Measurements from ENCODE around the gene MYH7B.

Gene MYH7B

DNA sequence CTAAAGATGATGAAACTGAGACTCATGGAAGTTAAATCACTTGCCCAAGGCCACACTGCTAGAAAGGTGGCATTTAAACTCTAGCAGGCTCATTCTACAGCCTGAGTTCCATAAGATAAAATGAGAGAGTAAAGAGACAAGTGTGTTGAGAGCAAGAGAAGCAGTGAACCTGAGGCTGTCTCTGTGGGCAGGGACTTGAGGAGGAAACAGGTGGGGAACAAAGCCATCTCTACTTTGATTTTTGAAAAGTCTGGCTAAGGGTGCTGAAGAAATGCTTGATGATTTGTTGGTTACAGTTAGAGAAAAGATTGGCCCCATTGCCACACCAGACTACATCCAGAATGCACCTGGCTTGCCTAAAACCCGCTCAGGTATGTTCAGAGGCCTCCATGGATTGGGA is 29.1 kb upstream of the MYH7B start:
- no peak for TF ChIP-seq CTCF (IDR thresholded peaks at IDR 0.05; ENCODE audit: low read depth, low read length)
- no peak overlapping the region for H3K4me3 ChIP-seq (ENCODE audit: low read depth, low read length)
- DNase-seq (ENCODE audit: low read depth, low spot score): no peak
- in situ Hi-C loops (cut with HindIII; ENCODE audit: low sequenced_read_pairs): no loop called here

DNA sequence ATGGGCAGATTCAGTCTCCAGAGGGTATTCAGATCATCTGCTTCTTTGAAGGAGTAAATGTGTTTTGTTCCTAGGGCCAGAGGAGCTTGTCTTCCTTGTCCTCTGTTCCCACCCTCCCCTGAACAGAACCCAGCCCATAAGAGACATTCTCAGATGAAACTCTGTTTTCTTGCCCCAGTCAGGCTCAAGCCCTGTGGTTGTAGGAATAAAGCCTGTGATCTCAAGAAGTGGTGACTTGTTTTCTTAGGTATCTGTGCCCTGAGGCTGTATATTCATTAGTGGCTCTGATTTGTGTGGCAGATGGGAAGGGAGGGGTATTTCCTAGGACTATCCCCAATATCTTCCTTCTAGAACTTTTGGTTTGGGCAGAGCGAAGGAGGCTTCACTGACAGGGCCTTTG is 27.9 kb upstream of the MYH7B start:
- in situ Hi-C loops (cut with HindIII; ENCODE audit: low sequenced_read_pairs): no loop called here
- no peak overlapping the region for H3K4me3 ChIP-seq (ENCODE audit: low read depth, low read length)

GRCh38 chr20:34928411-34928810 is 27.3 kb upstream of the MYH7B start:
- TF ChIP-seq CTCF (IDR thresholded peaks at IDR 0.05; ENCODE audit: low read depth, low read length): no peak
- no peak overlapping the region for H3K4me3 ChIP-seq (ENCODE audit: low read depth, low read length)
- no peak for DNase-seq (ENCODE audit: low read depth, low spot score)
- in situ Hi-C loops (cut with HindIII; ENCODE audit: low sequenced_read_pairs): no loop called here

More for the DNA sequence above, 27.9 kb upstream of the MYH7B start:
- no peak for TF ChIP-seq CTCF (IDR thresholded peaks at IDR 0.05; ENCODE audit: low read depth, low read length)
- no peak for DNase-seq (ENCODE audit: low read depth, low spot score)

DNA sequence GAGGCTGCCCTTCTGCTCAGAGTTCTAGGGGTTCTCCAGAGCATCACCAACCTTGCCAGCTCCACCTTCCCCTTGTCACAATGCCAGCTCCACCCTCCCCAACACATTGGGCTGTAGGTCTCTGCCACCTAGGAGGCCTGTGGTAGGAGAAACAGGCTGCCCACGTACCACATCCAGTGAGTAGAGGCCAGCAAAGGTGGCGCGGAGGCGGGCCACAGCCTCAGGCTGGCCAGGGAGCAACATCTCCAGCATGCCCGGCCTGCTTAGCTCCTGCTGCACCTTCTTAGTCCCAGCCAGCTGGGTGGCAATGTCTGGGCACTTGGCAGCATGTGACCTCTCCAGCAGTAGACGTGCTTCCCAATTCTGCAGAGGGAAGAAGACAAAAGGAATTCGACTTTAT is 23.9 kb upstream of the MYH7B start:
- H3K4me3 ChIP-seq (ENCODE audit: low read depth, low read length): no peak overlapping the region
- no peak for DNase-seq (ENCODE audit: low read depth, low spot score)
- TF ChIP-seq CTCF (IDR thresholded peaks at IDR 0.05; ENCODE audit: low read depth, low read length): no peak
- in situ Hi-C loops (cut with HindIII; ENCODE audit: low sequenced_read_pairs): no loop called here

DNA sequence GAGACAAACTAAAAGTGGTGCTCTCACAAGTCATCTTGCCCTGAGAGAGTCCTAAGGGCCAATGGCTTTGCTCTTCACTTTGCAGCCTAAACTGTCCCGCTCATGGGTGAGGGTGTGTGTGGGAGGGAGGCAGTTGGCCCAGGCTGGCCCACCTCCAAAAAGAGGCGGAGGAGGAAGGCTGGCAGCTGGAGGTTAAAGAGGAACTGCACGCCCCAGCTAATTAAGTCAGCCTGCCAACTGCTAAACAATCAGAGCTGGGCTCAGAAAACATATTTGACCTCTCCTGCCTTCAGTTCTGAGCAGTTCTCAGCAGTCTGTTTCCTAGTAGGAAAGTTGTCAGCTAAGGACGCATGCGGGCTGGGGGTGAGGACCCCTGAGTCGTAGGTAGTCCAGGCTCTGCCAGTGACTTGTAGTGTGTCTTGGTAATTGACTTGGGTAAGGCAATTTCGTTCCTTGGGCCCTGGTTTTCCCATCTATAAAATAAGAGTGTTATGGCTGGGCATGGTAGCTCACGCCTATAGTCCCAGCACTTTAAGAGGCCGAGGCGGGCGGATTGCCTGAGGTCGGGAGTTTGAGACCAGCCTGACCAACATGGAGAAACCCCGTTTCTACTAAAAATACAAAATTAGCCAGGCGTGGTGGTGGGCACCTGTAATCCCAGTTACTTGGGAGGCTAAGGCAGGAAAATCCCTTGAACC is 17.1 kb upstream of the MYH7B start:
- TF ChIP-seq CTCF (IDR thresholded peaks at IDR 0.05; ENCODE audit: low read depth, low read length): no peak
- H3K4me3 ChIP-seq (ENCODE audit: low read depth, low read length): no peak overlapping the region
- in situ Hi-C loops (cut with HindIII; ENCODE audit: low sequenced_read_pairs): no loop called here
- no peak for DNase-seq (ENCODE audit: low read depth, low spot score)

DNA sequence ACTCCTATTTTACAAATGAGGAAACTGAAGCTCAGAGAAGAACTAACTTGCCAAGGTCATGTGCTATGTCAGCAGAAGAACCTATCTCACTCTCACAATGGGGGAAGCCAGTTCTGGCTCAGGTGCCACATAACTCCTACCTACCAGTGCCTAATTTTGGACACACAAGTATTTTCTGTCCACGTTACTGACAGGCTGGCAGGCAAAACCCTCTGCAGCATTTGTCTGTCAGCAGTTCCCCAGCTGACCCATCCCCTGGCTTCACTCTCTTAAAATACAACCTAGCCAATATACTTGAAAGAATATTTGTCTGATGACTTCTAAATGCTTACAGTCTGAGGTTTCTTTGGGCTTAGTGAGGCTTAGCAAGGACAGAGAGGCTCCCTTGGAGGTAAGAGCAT is 15.6 kb upstream of the MYH7B start:
- no peak overlapping the region for H3K4me3 ChIP-seq (ENCODE audit: low read depth, low read length)
- TF ChIP-seq CTCF (IDR thresholded peaks at IDR 0.05; ENCODE audit: low read depth, low read length): no peak
- no peak for DNase-seq (ENCODE audit: low read depth, low spot score)
- in situ Hi-C loops (cut with HindIII; ENCODE audit: low sequenced_read_pairs): no loop called here
